Measurements from ENCODE around the gene SPRING1.
"Not testable (repeated sequence)": the region's sequence is repeated elsewhere in the genome, so short reads cannot be mapped to it uniquely, and the experiment has no call there.

The SPRING1 gene

DNA sequence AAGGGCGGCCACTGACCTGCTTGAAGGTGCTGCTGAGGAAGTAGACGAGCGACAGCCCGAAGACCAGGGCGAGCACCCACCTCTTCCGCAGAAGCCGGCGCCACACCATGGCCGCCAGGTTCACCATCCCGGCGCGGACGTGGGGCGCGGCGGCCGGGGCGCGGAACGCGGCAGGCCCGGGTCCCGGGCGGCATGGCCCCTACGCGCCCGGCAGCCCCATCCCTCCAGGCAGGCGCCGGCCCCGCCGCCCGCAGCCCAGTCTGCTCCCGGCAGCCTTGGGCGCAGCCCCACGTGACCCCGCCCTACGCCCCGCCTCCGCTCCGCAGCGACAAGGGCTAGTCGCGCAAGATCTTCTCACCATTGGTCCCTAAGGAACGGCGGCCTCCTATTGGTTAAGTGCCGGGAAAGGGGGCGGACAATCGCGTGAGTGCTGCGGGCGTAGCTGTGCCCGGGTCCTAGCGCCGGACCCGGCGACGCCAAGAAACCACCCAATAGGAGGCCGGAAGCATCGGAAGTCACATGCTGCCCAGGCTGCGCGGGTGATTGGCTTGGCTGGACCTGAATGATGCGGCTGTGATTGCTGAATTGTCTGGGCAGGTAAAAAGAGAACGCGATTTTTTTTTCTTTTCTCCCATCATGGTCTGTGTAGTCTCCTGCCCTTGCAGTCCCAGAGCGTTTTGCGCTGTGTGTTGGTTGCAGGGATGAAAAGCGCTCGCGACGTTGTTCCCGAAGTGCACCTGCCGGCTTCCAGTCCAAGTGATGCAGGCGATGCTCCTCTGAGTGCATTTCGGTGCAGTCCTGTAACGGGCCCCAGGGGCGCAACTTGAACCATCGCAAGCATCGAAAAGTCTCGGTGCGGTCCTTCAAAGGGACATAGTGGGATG lies at the start of gene SPRING1, which contains the start of gene RNFT2:
SPRING1 (minus strand) TSS at position 296 of the 884 bp plus-strand sequence; CDS start at position 127, 169 bp downstream.
RNFT2 (plus strand) TSS at position 542 of the 884 bp plus-strand sequence. CDS start 2,183 bp downstream, outside the sequence.
- DNase-seq = peak; percentile 98 to 100 (median 100)
- intact Hi-C loops (cut with DNase I) = loop anchor here (5.0 kb wide), 1 partner anchor 79 kb away; no protein-coding TSS in a partner anchor

DNA sequence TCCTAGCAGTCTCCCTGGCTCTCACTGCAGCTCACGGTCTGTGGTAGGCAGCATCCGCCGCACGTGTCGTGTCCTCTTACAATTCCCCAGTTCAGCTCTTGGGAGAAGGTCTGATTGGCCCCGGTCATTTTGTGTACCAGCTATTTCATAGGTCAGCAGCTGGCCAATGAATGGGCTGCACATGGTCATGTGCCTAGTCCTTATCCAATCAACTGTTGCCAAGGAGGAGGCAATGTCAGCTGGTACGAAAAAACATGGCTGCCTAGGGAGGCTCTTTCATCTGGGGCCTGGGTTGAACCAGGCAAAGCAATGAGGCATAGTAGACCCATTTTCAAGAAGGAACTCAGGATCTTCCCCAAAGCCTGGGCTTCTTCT lies 46.4 kb upstream of the SPRING1 start:
- DNase-seq = no peak
- intact Hi-C loops (cut with DNase I) = no loop called here

DNA sequence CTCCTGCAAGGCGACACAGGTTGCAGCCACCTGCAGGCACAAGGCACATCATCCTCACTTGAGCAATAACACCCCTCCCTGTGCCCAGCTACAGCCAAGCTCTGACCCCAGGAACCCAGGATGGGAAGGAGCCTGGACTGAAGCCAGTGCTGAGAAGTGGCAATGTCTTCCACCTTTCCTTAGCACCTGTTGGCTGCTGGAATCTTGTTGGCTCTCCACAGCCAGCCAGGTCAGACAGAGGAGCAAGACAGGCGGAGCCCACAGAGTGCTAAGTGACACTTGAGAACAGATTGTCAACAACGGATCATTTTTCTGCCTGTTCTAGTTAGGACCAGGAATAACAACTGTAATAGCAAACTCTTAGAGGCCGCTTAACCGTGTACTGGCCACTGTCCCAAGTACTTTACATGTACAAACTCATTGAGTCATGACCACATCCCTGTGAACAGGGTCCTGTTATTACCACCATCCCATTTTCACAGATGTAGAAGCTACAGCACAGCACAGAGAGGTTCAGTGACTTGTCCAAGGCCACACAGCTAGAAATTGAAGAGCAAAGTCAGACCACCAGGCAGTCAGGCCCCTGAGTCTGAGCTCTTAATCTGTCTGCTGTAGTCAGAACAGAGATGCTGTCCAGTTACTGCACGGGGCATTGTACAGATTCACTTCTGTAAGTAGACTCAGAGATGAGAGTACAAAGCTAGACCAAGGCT lies 45.8 kb upstream of the SPRING1 start:
- intact Hi-C loops (cut with DNase I) = no loop called here
- DNase-seq = no peak

DNA sequence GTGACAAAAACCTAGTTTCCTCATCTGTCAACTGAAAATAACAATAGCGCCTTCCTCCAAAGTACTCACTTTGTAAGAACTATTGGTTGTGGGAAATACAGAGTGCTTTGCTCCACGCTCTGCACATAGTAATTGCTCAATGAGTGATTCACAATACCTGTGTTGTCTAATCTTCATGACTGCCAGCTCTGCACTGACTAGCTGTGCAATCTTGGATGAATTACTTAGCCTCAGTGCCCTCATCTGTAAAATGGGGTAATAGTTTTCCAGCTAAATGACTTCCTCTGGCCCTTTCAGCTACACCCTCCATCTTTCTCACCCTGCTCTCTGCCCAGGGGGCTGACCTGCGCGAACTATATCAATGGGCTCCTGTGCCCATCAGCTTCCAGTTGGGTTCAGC lies 43.1 kb upstream of the SPRING1 start:
- intact Hi-C loops (cut with DNase I) = no loop called here
- DNase-seq = no peak

DNA sequence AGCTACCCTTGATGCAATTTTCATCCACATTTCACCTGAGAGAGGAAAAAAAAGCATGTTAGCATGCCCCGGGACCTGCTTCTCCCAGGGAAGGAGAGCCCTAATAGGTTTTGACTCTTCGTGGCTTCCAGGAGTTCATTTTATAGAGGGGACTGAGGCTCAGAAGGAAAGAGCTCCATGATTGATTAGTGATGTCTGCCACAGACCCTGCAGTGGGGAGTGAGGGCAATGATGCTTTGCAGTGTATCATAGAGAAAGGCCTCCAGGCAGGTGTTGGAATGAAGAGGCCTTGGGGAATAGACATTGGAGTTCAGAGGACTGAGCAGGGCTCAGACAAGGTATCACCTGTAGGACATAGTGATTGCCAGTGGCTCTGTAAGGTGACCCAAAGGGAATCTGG lies 41.7 kb upstream of the SPRING1 start:
- intact Hi-C loops (cut with DNase I) = no loop called here
- no peak for DNase-seq

DNA sequence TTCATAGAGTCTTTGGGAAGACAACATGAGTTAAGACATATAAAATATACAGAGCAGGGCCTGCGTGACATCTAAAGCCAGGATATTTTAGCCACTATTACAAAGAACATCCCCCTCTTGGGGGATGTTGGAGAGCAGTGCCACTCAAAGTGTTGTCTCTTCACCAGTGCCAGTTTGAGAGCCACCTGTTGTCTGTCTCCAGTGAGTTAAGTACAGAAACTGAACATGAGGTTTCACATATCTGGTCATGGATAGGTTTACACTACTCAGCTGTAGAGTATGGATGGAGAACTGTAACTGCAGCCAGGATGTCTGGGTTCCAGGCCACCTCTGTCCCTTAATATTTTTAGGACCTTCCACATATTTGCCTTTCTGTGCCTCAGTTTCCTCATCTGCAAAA lies 39.4 kb upstream of the SPRING1 start:
- no peak for DNase-seq
- intact Hi-C loops (cut with DNase I) = no loop called here

GRCh38 chr12:116774020-116774419 lies 36.2 kb upstream of the SPRING1 start:
- intact Hi-C loops (cut with DNase I) = no loop called here
- DNase-seq = no peak

DNA sequence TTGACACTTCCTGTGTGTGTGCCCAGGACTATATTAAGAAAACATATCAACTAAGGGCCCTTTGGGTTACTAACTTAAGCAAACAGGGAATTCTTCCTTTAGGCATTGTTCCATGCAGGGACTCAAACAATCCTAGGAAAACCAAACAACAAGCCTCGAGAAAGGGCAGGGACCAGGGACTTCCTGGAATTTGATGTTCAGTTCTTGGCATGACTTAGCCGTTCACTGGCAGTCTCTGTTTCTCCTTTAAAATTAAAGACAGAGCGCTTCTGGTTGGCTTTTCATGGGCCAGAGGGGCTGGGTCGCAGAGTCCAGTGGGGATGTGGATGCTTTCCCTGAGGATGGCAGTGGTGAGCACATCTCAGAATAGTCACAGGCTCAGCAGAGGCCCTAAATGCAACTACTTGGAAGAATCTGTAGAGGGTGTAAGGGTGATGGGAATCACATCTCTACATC lies 35.4 kb upstream of the SPRING1 start:
- DNase-seq = peak in 1 of 42 donors; percentile 5
- intact Hi-C loops (cut with DNase I) = no loop called here

- intact Hi-C loops (cut with DNase I) = no loop called here
Measured at GRCh38 chr12:116771651-116772050, 33.8 kb upstream of the SPRING1 start.

GRCh38 chr12:116766746-116767145 lies 28.9 kb upstream of the SPRING1 start:
- intact Hi-C loops (cut with DNase I) = no loop called here

More at GRCh38 chr12:116771651-116772050, 33.8 kb upstream of the SPRING1 start:
- DNase-seq = peak in 11 of 42 donors; percentile 10 to 45 (median 20)

GRCh38 chr12:116766285-116766684 lies 28.4 kb upstream of the SPRING1 start:
- no peak for DNase-seq
- intact Hi-C loops (cut with DNase I) = no loop called here

More at GRCh38 chr12:116766746-116767145, 28.9 kb upstream of the SPRING1 start:
- DNase-seq = no peak

- no peak for DNase-seq
- intact Hi-C loops (cut with DNase I) = no loop called here
Measured at GRCh38 chr12:116765271-116765670, 27.4 kb upstream of the SPRING1 start.

- no peak for DNase-seq
- intact Hi-C loops (cut with DNase I) = no loop called here
Measured at GRCh38 chr12:116761499-116761898, 23.6 kb upstream of the SPRING1 start.

GRCh38 chr12:116760622-116761020 lies 22.8 kb upstream of the SPRING1 start:
- DNase-seq = no peak
- intact Hi-C loops (cut with DNase I) = no loop called here

DNA sequence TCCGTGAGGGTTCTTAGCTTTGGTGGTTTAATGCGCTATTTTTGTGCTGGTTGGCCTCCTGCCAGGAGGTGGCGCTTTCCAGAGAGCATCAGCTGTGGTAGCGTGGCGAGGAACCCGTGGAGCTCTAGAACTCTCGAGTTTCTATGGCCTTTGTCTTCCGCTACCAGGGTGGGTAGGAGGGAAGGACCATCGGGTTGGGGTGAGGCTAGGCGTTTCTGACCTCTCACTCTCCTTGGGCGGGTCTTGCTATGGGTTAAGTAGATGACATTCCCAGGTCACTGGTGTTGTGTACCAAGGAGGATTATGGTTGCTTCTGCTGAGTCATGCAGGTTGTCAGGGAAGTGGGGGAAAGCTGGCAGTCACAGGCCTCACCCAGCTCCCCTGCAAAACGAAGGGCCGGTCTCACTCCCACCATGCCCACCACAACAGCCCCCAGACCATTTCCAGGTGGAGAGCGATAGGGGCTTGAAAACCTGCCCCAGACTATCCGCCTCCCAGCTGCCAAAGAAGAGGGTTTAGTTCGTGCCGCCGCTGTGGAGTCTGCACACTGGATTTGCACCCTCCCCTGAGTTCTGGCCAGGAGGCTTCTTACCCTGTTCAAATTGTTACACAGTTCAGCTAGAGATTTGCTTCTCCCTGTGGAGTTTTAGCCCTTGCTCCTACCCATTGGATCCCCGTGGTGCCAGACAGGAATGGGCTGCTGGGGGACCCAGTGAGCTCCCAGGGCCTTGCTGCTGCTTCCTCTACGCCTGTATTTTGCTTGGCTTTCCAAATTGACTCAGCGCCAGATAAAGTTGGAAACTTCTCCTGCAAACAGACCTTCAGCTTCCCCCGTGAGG lies 22.1 kb upstream of the SPRING1 start:
- intact Hi-C loops (cut with DNase I) = no loop called here

DNA sequence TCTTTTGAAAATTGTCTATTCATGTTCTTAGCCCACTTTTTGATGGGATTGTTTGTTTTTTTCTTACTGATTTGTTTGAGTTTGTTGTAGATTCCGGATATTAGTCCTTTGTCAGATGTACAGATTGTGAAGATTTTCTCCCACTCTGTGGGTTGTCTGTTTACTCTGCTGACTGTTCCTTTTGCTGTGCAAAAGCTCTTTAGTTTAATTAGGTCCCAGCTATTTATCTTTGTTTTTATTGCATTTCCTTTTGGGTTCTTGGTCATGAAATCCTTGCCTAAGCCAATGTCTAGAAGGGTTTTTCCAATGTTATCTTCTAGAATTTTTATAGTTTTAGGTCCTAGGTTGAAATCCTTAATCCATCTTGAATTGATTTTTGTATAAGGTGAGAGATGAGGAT lies 16.9 kb upstream of the SPRING1 start:
- DNase-seq; intact Hi-C loops (cut with DNase I): not testable (repeated sequence)

More for the DNA sequence above, 22.1 kb upstream of the SPRING1 start:
- DNase-seq = no peak

- DNase-seq; intact Hi-C loops (cut with DNase I): not testable (repeated sequence)
Measured at GRCh38 chr12:116754097-116754496, 16.2 kb upstream of the SPRING1 start.

DNA sequence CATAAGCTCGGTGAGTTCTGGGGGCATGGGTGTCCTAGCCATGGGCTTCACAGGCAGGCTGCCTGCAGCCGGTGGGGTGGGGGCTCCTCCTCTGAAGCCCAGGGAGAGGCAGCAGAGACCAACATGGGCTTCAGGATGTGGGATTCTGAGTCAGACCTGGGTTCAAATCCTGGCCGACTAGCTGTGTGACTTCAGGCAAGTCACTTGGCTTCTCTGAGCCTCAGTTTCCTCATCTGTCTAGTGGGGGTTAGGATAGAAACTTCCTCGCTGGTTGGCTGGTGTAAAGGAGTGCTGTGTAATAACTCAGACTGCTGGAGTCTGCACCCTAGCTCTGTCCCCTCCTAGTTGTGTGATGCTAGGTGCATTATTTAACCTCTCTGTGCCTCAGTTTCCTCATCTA lies 12.4 kb upstream of the SPRING1 start:
- intact Hi-C loops (cut with DNase I) = no loop called here
- DNase-seq = no peak

DNA sequence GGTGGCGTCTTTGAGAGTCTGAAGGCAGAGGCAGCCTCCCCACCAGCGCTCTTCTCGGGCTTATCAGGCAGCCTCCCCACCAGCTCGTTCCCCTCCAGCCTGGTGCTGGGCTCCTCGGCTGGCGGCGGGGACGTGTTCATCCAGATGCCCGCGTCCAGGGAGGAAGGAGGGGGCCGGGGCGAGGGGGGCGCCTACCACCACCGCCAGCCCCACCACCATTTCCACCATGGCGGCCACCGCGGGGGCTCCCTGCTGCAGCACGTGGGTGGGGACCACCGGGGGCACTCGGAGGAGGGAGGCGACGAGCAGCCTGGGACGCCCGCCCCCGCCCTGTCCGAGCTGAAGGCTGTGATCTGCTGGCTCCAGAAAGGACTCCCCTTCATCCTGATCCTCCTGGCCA lies 12.0 kb upstream of the SPRING1 start:
- intact Hi-C loops (cut with DNase I) = no loop called here
- no peak for DNase-seq

Measured in head of caudate nucleus (tissue), 42 donors.